Measurements from ENCODE around the gene MAGI2.

- TF ChIP-seq CTCF (IDR thresholded peaks at IDR 0.05; ENCODE audit: low read depth, low read length, poor library complexity, severe bottlenecking) (peak; percentile 99), EZH2phosphoT487 (IDR thresholded peaks at IDR 0.05; ENCODE audit: borderline replicate concordance, low read length) (no peak)
These were observed 1413.4 kb downstream of the MAGI2 start for GRCh38 chr7:78039790-78040776.
